Astrocyte (in vitro differentiated cells and primary cell): ENCODE measurements around the gene SFMBT2.

Source experiments
- EZH2 ChIP-seq: IDR thresholded peaks from 2 replicates; pipeline ENCODE4 v1.6.1; 2012; ENCODE audit warnings: mild to moderate bottlenecking, low read length, inconsistent platforms; ENCODE audit not compliant: insufficient read depth
- TF ChIP-seq, protein P1 (sequence below): IDR thresholded peaks from 2 replicates; pipeline ENCODE4 v1.5.1; 2011; ENCODE audit warnings: low read depth, mild to moderate bottlenecking, inconsistent platforms, low read length, moderate library complexity; ENCODE audit not compliant: insufficient read depth

DNA sequence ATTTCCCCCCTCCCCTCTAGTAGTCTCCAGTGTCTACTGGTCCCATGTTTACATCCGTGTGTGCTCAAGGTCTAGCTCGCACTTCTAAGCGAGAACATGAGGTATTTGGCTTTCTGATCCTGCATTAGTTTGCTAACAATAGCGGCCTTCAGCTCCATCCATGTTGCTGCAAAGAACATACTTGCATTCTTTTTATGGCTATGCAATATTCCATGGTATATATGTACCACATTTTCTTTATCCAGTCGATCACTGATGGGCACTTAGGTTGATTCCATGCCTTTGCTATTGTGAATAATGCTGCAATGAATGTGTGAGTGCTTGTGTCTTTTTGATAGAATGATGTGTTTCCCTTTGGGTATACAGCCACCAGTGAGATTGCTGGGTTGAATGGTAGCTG, 160.6 kb downstream of the SFMBT2 start:
- TF ChIP-seq, protein P1, sequence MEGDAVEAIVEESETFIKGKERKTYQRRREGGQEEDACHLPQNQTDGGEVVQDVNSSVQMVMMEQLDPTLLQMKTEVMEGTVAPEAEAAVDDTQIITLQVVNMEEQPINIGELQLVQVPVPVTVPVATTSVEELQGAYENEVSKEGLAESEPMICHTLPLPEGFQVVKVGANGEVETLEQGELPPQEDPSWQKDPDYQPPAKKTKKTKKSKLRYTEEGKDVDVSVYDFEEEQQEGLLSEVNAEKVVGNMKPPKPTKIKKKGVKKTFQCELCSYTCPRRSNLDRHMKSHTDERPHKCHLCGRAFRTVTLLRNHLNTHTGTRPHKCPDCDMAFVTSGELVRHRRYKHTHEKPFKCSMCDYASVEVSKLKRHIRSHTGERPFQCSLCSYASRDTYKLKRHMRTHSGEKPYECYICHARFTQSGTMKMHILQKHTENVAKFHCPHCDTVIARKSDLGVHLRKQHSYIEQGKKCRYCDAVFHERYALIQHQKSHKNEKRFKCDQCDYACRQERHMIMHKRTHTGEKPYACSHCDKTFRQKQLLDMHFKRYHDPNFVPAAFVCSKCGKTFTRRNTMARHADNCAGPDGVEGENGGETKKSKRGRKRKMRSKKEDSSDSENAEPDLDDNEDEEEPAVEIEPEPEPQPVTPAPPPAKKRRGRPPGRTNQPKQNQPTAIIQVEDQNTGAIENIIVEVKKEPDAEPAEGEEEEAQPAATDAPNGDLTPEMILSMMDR, result no peak
- no peak for TF ChIP-seq EZH2
